Measurements from ENCODE around the gene NME8. TPM values are rescaled to one million over a fixed set of nuclear protein-coding genes. Genes with fewer than 3 reads are reported as not detected.
A peak's percentile ranks its signal among the peaks of the same experiment; 100 is the strongest.

NME8 gene
- total RNA-seq, 1 experiment from 2014 or later: not detected

DNA sequence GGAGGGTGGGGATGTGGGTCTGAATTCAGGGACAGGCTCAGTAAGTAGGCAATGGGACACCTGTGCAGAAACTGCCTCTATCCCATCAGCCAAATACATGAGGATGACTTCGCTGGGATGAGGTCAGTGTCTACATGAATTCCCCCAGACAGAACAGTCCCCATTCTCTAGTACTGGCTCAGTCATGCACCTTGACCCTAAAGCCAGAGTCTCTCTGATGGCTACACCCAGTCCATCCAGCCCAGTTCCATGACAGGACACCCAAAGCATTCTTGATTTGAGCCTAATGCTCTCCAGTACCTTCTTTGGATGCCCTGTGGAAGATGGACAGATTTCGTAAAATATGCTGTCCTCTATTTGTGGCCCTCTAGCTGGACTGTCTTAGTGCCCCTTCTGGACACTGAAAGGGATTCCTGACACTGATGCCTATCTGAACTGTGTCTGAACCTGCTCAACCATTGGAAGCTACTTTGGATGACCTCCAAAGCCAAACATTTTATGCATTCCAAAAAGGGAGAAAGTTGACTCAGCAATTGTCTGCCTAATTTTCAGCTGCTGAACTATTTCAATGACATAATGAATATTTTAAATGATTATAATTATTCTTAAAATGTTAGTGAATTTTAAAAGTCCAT, 53.6 kb downstream of the NME8 start:
- intact Hi-C loops (cut with micrococcal nuclease): loop anchor here (1.0 to 10.0 kb wide), 5 partner anchors 138 to 443 kb away; no protein-coding TSS in a partner anchor
- ChIA-PET CTCF (interaction anchor here (0.5 to 1.2 kb wide), 11 partner anchors 19 to 1511 kb away, joined by 3 to 8 read pairs (median 4); partner anchors contain the start of gene EPDR1), POLR2A (ENCODE audit: unreplicated experiment) (no interaction called here)
- Histone ChIP-seq H3K79me2 (ENCODE audit: low read length) (no peaks in the 10 kb centered on the region), H3K27me3 (ENCODE audit: low read length) (no peaks in the 10 kb centered on the region), H3K9ac (ENCODE audit: low read length) (no peak overlapping the region), H3K4me3 (ENCODE audit: low read length) (no peak overlapping the region), H3F3A (ENCODE audit: low read length, unreplicated experiment) (no peaks in the 10 kb centered on the region), H4K20me1 (ENCODE audit: low read length) (no peaks in the 10 kb centered on the region), H3K4me2 (ENCODE audit: low read length) (0 out of 2 replicates have a peak overlapping the region, but pooled peaks have one; percentile 16), H3K27ac (ENCODE audit: low read length) (no peak overlapping the region), H3K36me3 (ENCODE audit: low read depth, low read length) (no peaks in the 10 kb centered on the region), H3K4me1 (ENCODE audit: insufficient read depth, low read length) (peaks cover 30% of the 10 kb centered on the region), H3K9me2 (replicated peaks; ENCODE audit: low read length) (no peaks in the 10 kb centered on the region), H2AFZ (ENCODE audit: low read length) (no peak overlapping the region), H3K9me3 (ENCODE audit: low read length) (no peaks in the 10 kb centered on the region)
- TF ChIP-seq CTCF (conservative IDR thresholded peaks at IDR 0.05; ENCODE audit: low read depth, low read length) (no peak), EZH2phosphoT487 (IDR thresholded peaks at IDR 0.05; ENCODE audit: borderline replicate concordance, low read length) (no peak), EZH2 (IDR thresholded peaks at IDR 0.05; ENCODE audit: low read length, unreplicated experiment) (no peak)
- BruUV-seq (replicated peaks): no TSS peak
- peak; percentile 73 for DNase-seq
- peak; percentile 58 for ATAC-seq

- no TSS peak for BruUV-seq (replicated peaks)
- ChIA-PET CTCF (no interaction called here), POLR2A (ENCODE audit: unreplicated experiment) (no interaction called here)
- TF ChIP-seq CTCF (conservative IDR thresholded peaks at IDR 0.05; ENCODE audit: low read depth, low read length) (no peak), EZH2 (IDR thresholded peaks at IDR 0.05; ENCODE audit: low read length, unreplicated experiment) (no peak), EZH2phosphoT487 (IDR thresholded peaks at IDR 0.05; ENCODE audit: borderline replicate concordance, low read length) (no peak)
- Histone ChIP-seq H3K9ac (ENCODE audit: low read length) (no peak overlapping the region), H3K4me1 (ENCODE audit: insufficient read depth, low read length) (no peaks in the 10 kb centered on the region), H3K9me3 (ENCODE audit: low read length) (no peaks in the 10 kb centered on the region), H3K4me3 (ENCODE audit: low read length) (no peak overlapping the region), H3K79me2 (ENCODE audit: low read length) (no peaks in the 10 kb centered on the region), H3K36me3 (ENCODE audit: low read depth, low read length) (no peaks in the 10 kb centered on the region), H3F3A (ENCODE audit: low read length, unreplicated experiment) (no peaks in the 10 kb centered on the region), H4K20me1 (ENCODE audit: low read length) (no peaks in the 10 kb centered on the region), H3K4me2 (ENCODE audit: low read length) (no peak overlapping the region), H3K27me3 (ENCODE audit: low read length) (no peaks in the 10 kb centered on the region), H2AFZ (ENCODE audit: low read length) (no peak overlapping the region), H3K27ac (ENCODE audit: low read length) (no peak overlapping the region), H3K9me2 (replicated peaks; ENCODE audit: low read length) (no peaks in the 10 kb centered on the region)
- DNase-seq (no peak), ATAC-seq (no peak)
- intact Hi-C loops (cut with micrococcal nuclease): loop anchor here (10.0 kb wide), 1 partner anchor 436 kb away; no protein-coding TSS in a partner anchor
Measured at GRCh38 chr7:37908221-37908788, 59.9 kb downstream of the NME8 start.

DNA sequence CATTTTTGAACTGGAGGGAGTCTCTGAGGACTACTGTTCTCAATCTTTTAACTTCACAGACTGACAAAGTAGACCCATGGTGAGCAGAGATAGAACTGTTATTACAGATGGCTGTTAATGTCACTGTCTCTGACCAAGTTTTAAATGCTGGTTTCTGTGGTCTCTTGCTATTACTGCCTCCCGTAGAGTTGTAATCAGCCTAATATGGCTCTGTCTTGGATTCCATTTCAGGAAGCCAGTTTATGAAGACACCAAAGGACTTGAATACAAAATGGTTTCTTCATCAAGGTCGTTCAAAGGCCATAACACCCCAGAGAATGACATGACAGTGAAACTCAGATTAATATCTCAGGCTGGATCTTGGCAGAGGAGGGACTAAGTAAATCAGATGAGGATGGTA, 64.4 kb downstream of the NME8 start:
- ChIA-PET POLR2A (ENCODE audit: unreplicated experiment) (no interaction called here), CTCF (no interaction called here)
- Histone ChIP-seq H3K27ac (ENCODE audit: low read length) (no peak overlapping the region), H3K36me3 (ENCODE audit: low read depth, low read length) (no peaks in the 10 kb centered on the region), H3K9me3 (ENCODE audit: low read length) (no peaks in the 10 kb centered on the region), H3K9me2 (replicated peaks; ENCODE audit: low read length) (no peaks in the 10 kb centered on the region), H3K9ac (ENCODE audit: low read length) (no peak overlapping the region), H4K20me1 (ENCODE audit: low read length) (no peaks in the 10 kb centered on the region), H3K4me1 (ENCODE audit: insufficient read depth, low read length) (0 out of 2 replicates have a peak, but pooled peaks cover 5% of the 10 kb centered on the region), H3K4me2 (ENCODE audit: low read length) (no peak overlapping the region), H3F3A (ENCODE audit: low read length, unreplicated experiment) (no peaks in the 10 kb centered on the region), H3K27me3 (ENCODE audit: low read length) (no peaks in the 10 kb centered on the region), H3K4me3 (ENCODE audit: low read length) (no peak overlapping the region), H2AFZ (ENCODE audit: low read length) (no peak overlapping the region), H3K79me2 (ENCODE audit: low read length) (no peaks in the 10 kb centered on the region)
- no peak for ATAC-seq
- TF ChIP-seq CTCF (conservative IDR thresholded peaks at IDR 0.05; ENCODE audit: low read depth, low read length) (no peak), EZH2phosphoT487 (IDR thresholded peaks at IDR 0.05; ENCODE audit: borderline replicate concordance, low read length) (no peak), EZH2 (IDR thresholded peaks at IDR 0.05; ENCODE audit: low read length, unreplicated experiment) (no peak)
- intact Hi-C loops (cut with micrococcal nuclease): no loop called here
- no peak for DNase-seq
- no TSS peak for BruUV-seq (replicated peaks)
